GM21367 (cell line): ENCODE results near the gene CCNL2.
"Not testable (repeated sequence)": the region's sequence is repeated elsewhere in the genome, so short reads cannot be mapped to it uniquely, and the experiment has no call there.

ENCODE experiments used
- ATAC-seq: cut with Tn5 transposase; IDR thresholded peaks from one replicate; pipeline ENCODE4 v1.9.1; 2021; ENCODE audit not compliant: unreplicated experiment

CCNL2 gene

GRCh38 chr1:1399187-1399871, at the start of gene CCNL2:
Gene CCNL2, minus strand, starts transcription at chr1:1399335. Its CDS starts 29 bp downstream, at chr1:1399306.
- ATAC-seq: peak; percentile 88

- ATAC-seq: not testable (repeated sequence)
These were observed 47.5 kb upstream of the CCNL2 start for GRCh38 chr1:1446631-1447030.

GRCh38 chr1:1442069-1442770, 43.1 kb upstream of the CCNL2 start:
- ATAC-seq: no peak

- no peak for ATAC-seq
These were observed 42.1 kb upstream of the CCNL2 start for GRCh38 chr1:1441002-1441888.

GRCh38 chr1:1440262-1441001, 41.3 kb upstream of the CCNL2 start:
- ATAC-seq: no peak

DNA sequence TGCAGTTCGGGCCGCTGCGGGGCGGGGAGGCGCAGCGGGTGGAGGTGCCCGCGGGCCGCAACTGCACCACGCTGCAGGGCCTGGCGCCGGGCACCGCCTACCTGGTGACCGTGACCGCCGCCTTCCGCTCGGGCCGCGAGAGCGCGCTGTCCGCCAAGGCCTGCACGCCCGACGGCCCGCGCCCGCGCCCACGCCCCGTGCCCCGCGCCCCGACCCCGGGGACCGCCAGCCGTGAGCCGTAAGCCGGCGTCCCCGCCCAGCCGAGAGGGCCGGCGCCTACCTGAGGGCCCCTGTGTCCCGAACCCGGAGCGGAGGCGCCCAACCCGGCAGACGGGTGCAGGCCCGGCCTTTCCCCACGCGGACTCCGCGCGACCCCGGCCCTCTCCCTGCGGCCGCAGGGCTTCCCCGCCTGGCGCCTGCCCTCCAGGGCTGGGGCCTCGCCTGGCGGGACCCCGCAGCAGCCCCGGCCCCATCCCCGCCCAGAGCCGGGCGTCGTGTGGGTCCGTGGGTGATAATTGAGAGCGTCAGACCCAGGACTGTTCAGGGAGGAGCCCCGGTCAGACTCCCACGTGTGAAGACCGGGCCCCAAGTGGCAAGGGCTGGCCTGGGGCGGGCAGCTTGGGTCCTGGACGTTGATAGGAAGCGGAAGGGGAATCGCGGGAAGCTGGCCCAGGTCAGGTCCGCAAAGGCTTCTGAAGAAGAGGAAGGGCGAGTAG, 40.6 kb upstream of the CCNL2 start:
- ATAC-seq: no peak

- ATAC-seq: no peak
These were observed 39.6 kb upstream of the CCNL2 start for GRCh38 chr1:1438531-1439381.

DNA sequence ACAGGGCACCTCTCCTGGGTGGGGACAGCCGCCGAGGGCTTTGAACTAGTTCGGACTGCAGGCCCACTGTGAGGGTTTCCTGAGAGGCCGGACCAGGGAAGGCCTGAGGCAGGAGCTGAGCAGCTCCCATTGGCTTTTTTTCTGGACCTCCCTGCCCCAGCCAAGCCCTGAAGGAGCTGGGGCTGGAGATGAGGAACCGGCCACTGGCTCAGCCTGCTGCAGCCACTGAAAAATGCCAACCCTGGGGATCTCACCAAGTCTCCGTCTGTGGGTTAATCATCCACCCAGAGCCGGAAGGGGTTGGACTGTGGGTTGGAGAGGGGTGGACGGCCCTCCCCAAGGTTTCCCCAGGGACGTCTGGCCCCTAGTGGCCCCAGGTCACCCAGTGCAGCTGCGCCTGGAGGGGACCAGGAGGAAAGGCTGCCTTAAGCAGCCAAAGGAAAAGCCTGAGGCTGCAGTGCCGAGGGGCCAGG, 38.8 kb upstream of the CCNL2 start:
- no peak for ATAC-seq

- no peak for ATAC-seq
These were observed 38.1 kb upstream of the CCNL2 start for GRCh38 chr1:1437033-1437903.

- no peak for ATAC-seq
These were observed 37.5 kb upstream of the CCNL2 start for GRCh38 chr1:1436630-1437032.

DNA sequence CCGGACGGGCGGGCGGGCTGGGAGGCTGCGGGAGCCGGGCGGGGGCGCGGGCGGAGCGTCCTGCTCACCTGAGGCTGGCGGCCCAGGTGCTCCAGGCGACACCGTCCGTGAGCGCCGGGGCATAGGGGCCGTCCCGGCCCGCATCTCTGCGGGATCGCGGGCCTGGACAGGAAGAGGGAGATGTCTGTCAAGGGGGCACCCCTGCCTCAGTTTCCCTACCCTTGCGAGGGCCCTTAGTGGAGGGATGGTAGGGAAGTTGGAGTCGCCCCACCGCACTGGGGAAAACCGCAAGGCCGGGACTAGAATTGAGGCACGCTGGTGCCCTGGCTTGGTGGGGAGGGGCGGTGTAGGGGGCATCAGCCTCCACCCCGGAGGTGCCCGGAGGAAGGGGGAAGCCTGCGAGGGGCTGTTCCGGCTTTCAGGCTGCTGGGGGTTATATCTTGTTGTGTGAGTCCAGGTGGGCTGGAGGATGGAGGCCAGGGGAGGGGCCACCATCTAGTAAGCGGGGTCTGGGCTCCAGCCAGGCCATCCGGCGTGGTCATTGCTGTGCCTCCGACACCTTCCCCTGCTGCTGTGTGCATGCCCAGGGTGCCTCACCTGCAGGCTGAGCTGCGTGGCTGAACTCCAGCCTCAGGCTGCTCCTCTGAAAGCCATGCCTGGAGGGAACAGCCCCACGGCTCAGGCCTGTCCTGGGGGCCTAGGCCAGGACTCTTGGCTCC, 36.9 kb upstream of the CCNL2 start:
- ATAC-seq: no peak

GRCh38 chr1:1435106-1435903, 36.2 kb upstream of the CCNL2 start, which contains the start of gene VWA1:
Gene VWA1, plus strand, starts transcription at chr1:1435690. Its CDS starts 59 bp downstream, at chr1:1435749.
- no peak for ATAC-seq

- no peak for ATAC-seq
These were observed 35.6 kb upstream of the CCNL2 start for GRCh38 chr1:1434824-1435105.

- no peak for ATAC-seq
These were observed 35.1 kb upstream of the CCNL2 start for GRCh38 chr1:1434131-1434823.

GRCh38 chr1:1433804-1434130, 34.6 kb upstream of the CCNL2 start:
- no peak for ATAC-seq

DNA sequence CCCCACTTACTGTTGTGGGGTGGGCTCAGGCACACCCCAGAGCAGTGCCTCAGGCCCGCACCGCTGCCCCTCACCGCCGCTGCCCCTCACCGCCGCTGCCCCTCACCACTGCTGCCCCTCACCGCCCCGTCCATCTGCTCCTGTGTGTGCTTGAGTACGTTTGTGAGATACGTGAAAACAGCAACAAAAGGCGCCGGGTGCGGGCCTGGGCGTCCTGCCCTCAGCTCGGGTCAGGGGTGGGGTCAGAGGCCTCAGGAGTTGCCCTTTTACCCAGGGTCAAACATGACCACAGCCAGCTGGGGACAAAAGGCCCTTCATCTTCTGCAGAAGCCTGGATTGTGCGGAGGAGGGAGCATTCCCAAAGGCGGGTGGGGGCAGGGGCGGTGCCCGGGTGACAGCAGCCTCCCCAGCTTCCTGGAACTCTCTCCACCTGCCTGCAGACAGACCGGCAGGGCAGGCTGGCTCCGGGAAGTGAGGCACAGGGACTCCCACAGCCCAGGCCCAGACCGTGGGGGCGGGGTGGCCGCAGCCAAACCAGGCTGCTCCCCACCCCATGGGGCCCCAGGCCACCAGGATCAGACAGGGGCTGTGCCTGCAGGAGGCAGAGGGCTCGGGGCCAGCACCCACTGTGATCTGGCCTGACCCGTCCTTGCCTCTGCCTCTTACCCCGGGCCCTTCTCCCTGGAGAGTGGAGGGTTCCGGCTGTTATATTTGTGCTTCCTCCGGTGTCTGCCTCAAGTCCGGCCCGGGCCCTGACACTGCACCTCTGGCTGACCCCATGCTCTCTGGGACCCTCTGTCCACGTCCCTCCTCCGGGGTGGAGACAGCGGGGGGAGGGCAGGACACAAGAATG, 34.0 kb upstream of the CCNL2 start:
- ATAC-seq: no peak
